ENCODE measurements around the gene NKD2.

Gene NKD2

DNA sequence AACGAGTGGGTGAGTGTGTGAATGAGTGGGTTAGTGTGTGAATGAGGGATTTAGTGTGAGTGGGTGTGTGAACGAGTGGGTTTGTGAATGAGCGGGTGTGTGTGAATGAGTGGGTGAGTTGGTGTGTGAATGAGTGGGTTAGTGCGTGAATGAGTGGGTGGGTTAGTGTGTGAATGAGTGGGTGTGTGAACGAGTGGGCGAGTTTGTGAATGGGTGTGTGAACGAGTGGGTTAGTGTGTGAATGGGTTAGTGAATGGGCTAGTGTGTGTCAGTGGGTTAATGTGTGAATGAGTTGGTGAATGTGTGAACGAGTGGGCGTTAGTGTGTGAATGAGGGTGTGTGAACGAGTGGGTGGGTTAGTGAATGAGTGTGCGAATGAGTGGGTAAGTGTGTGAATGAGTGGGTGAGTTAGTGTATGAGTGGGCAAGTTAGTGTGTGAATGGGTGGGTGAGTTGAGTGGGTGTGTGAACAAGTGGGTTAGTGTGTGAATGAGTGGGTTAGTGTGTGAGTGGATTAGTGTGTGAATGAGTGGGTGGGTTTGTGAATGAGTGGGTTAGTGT is 39.6 kb downstream of the NKD2 start:
- no peak for TF ChIP-seq EZH2phosphoT487 (IDR thresholded peaks at IDR 0.05; ENCODE audit: borderline replicate concordance)
- TF ChIP-seq, protein P1, sequence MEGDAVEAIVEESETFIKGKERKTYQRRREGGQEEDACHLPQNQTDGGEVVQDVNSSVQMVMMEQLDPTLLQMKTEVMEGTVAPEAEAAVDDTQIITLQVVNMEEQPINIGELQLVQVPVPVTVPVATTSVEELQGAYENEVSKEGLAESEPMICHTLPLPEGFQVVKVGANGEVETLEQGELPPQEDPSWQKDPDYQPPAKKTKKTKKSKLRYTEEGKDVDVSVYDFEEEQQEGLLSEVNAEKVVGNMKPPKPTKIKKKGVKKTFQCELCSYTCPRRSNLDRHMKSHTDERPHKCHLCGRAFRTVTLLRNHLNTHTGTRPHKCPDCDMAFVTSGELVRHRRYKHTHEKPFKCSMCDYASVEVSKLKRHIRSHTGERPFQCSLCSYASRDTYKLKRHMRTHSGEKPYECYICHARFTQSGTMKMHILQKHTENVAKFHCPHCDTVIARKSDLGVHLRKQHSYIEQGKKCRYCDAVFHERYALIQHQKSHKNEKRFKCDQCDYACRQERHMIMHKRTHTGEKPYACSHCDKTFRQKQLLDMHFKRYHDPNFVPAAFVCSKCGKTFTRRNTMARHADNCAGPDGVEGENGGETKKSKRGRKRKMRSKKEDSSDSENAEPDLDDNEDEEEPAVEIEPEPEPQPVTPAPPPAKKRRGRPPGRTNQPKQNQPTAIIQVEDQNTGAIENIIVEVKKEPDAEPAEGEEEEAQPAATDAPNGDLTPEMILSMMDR (conservative IDR thresholded peaks at IDR 0.05; ENCODE audit: low read length) = no peak
- H3F3A ChIP-seq (ENCODE audit: low read depth) = no peaks in the 10 kb centered on the region
- H4K20me1 ChIP-seq (ENCODE audit: insufficient read depth, low read length, poor library complexity, severe bottlenecking) = no peaks in the 10 kb centered on the region
- no peaks in the 10 kb centered on the region for H3K9me2 ChIP-seq (replicated peaks; ENCODE audit: low read depth, low read length)
- H3K36me3 ChIP-seq (ENCODE audit: insufficient read depth, low read length) = no peaks in the 10 kb centered on the region
- no peak overlapping the region for H3K4me2 ChIP-seq (ENCODE audit: low read depth, low read length, poor library complexity, severe bottlenecking)
- no peaks in the 10 kb centered on the region for H3K79me2 ChIP-seq (ENCODE audit: insufficient read depth, low read length)
- H2AFZ ChIP-seq (ENCODE audit: low read length) = no peak overlapping the region
- no peaks in the 10 kb centered on the region for H3K27me3 ChIP-seq (ENCODE audit: insufficient read depth, low read length, poor library complexity, severe bottlenecking)
- H3K4me1 ChIP-seq (ENCODE audit: insufficient read depth, low read length, poor library complexity, severe bottlenecking) = no peaks in the 10 kb centered on the region
- no peak overlapping the region for H3K9ac ChIP-seq (ENCODE audit: low read depth, low read length, poor library complexity, severe bottlenecking)
- no peak overlapping the region for H3K4me3 ChIP-seq (ENCODE audit: low read length, poor library complexity, severe bottlenecking)
- H3K9me3 ChIP-seq (ENCODE audit: insufficient read depth, low read depth, low read length) = no peaks in the 10 kb centered on the region; the same call in 1 of the 2 replicates

DNA sequence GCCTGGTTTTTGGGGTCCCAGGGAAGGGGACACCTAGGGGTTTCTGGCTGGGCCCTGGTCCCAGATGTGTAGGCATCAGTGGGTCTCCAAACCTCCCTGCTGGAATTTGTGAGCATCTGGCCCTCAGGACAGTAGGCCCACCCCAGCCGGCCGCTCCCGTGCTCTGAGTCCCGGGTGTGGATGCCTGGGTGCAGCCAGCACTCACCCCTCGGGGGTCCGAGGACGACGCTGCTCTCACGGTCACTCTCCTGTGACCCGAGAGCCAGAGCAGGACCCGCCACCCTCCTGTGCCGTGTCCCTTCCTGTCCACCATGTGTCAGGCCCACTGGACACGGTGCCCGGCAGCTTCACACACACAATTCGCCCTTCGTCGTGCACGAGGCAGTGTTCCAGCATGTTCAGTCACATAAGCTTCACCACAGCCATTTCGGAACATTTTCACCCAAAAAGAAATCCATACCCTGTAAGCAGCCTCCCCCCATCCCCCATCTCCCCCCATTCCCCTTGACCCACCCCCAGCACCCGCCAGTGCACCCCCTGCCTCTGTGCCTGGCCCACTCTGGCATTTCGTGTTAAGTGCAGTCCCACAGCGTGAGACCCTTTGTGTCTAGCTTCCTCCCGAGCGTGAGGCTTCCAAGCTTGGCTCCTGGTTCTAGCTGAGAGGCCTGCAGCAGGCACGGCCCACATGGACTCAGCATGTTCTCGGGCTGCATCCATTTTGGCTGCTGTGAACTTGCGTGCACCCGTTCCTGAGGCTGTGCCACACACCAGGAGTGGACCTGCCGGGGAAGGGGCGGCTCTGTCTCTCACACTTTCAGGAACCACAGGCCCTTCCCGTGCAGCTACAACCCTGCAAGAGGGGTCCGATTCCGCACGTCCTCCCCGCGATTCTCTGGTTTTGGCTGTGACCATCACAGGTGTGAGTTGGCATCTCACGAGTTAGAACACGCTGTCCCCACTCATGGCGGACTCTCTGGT is 40.5 kb downstream of the NKD2 start:
- TF ChIP-seq EZH2phosphoT487 (IDR thresholded peaks at IDR 0.05; ENCODE audit: borderline replicate concordance) = no peak
- TF ChIP-seq, protein P1 (conservative IDR thresholded peaks at IDR 0.05; ENCODE audit: low read length) = no peak
- Histone ChIP-seq H3K79me2 (ENCODE audit: insufficient read depth, low read length) (no peaks in the 10 kb centered on the region), H4K20me1 (ENCODE audit: insufficient read depth, low read length, poor library complexity, severe bottlenecking) (no peaks in the 10 kb centered on the region), H3K9me2 (replicated peaks; ENCODE audit: low read depth, low read length) (no peaks in the 10 kb centered on the region), H3K4me3 (ENCODE audit: low read length, poor library complexity, severe bottlenecking) (no peak overlapping the region), H3K27me3 (ENCODE audit: insufficient read depth, low read length, poor library complexity, severe bottlenecking) (no peaks in the 10 kb centered on the region), H3K9ac (ENCODE audit: low read depth, low read length, poor library complexity, severe bottlenecking) (no peak overlapping the region), H3K36me3 (ENCODE audit: insufficient read depth, low read length) (no peaks in the 10 kb centered on the region), H3K4me1 (ENCODE audit: insufficient read depth, low read length, poor library complexity, severe bottlenecking) (no peaks in the 10 kb centered on the region), H3K4me2 (ENCODE audit: low read depth, low read length, poor library complexity, severe bottlenecking) (no peak overlapping the region), H2AFZ (ENCODE audit: low read length) (no peak overlapping the region), H3F3A (ENCODE audit: low read depth) (no peaks in the 10 kb centered on the region), H3K9me3 (ENCODE audit: insufficient read depth, low read depth, low read length) (no peaks in the 10 kb centered on the region; the same call in 1 of the 2 replicates)

DNA sequence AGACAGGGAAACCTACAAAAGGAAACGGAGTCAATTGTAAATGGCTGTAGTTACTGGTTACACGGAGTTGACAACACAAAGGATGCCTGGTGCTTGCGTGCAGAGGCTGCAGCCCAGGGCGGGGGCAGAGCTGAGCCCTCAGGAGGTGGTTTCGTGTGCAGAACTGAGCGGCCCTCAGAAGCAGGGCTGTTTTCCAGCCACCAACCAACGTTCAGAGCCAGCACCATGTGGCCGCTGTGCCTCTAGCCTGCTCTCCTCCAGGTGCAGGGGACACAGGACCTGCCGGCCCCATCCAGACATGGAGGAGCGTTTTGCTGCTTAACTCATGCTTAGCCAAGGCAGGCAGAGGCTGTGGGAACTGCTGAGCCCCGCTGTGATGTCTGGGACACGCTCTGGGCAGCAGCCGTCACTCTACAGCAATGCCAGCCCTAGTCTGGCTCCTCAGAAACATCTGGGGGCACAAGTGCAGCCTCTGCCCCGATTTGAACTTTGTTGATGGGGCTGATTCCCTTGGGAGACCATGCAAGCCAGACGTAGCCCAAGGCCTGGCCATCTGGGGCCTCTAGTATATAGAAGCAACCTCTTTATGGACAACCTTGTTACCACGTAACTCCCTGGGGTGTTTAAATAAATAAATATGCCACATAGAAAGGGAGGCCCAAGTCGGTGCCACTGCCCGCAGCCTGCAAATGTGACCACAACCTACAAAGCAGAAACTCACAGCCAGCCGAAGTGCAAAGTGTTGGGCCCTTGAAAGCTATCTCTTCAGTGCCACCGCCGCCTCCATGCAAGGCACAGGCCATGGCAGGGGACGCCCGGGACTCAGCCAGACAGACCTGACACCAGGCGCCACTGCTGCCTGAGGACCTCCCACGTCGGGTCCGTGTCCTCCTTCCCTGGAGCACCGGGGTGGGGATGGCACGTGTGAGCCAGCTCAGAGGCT is 42.1 kb downstream of the NKD2 start:
- no peak overlapping the region for H3K4me3 ChIP-seq (ENCODE audit: low read length, poor library complexity, severe bottlenecking)
- no peaks in the 10 kb centered on the region for H3K36me3 ChIP-seq (ENCODE audit: insufficient read depth, low read length)
- no peak for TF ChIP-seq EZH2phosphoT487 (IDR thresholded peaks at IDR 0.05; ENCODE audit: borderline replicate concordance)
- TF ChIP-seq, protein P1 (conservative IDR thresholded peaks at IDR 0.05; ENCODE audit: low read length) = no peak
- H2AFZ ChIP-seq (ENCODE audit: low read length) = no peak overlapping the region
- H3K4me1 ChIP-seq (ENCODE audit: insufficient read depth, low read length, poor library complexity, severe bottlenecking) = no peaks in the 10 kb centered on the region
- H3K9ac ChIP-seq (ENCODE audit: low read depth, low read length, poor library complexity, severe bottlenecking) = no peak overlapping the region
- no peaks in the 10 kb centered on the region for H3F3A ChIP-seq (ENCODE audit: low read depth)
- no peaks in the 10 kb centered on the region for H3K27me3 ChIP-seq (ENCODE audit: insufficient read depth, low read length, poor library complexity, severe bottlenecking)
- no peaks in the 10 kb centered on the region for H4K20me1 ChIP-seq (ENCODE audit: insufficient read depth, low read length, poor library complexity, severe bottlenecking)
- H3K9me2 ChIP-seq (replicated peaks; ENCODE audit: low read depth, low read length) = no peaks in the 10 kb centered on the region
- H3K79me2 ChIP-seq (ENCODE audit: insufficient read depth, low read length) = no peaks in the 10 kb centered on the region
- H3K9me3 ChIP-seq (ENCODE audit: insufficient read depth, low read depth, low read length) = no peaks in the 10 kb centered on the region
- H3K4me2 ChIP-seq (ENCODE audit: low read depth, low read length, poor library complexity, severe bottlenecking) = no peak overlapping the region
